Measurements from ENCODE around the gene GAPVD1.
"Not testable (repeated sequence)": the region's sequence is repeated elsewhere in the genome, so short reads cannot be mapped to it uniquely, and the experiment has no call there.

GAPVD1 gene

GRCh38 chr9:125312411-125312810 lies 50.8 kb downstream of the GAPVD1 start:
- no peaks in the 10 kb centered on the region for H3K4me1 ChIP-seq (ENCODE audit: low read length)
- H3K4me3 ChIP-seq (ENCODE audit: low read length): no peak overlapping the region
- H2AFZ ChIP-seq (ENCODE audit: low read depth, low read length): no peak overlapping the region
- H3K36me3 ChIP-seq (replicated peaks; ENCODE audit: low read depth, low read length): peaks cover 31% of the 10 kb centered on the region
- no peak overlapping the region for H3K4me2 ChIP-seq (ENCODE audit: low read length)
- H3K79me2 ChIP-seq (ENCODE audit: low read length): no peaks in the 10 kb centered on the region
- H3K9me3 ChIP-seq (ENCODE audit: insufficient read depth, low read length): no peaks in the 10 kb centered on the region
- no peak overlapping the region for H3K27ac ChIP-seq (ENCODE audit: low read length)
- H3K9ac ChIP-seq (ENCODE audit: low read length): no peak overlapping the region
- H3K27me3 ChIP-seq (ENCODE audit: low read depth, low read length): no peaks in the 10 kb centered on the region
- H4K20me1 ChIP-seq (ENCODE audit: insufficient read depth, low read length): no peaks in the 10 kb centered on the region
- TF ChIP-seq CTCF (IDR thresholded peaks at IDR 0.05; ENCODE audit: low read depth, low read length): no peak
- TF ChIP-seq EZH2phosphoT487 (IDR thresholded peaks at IDR 0.05; ENCODE audit: low read depth): no peak

GRCh38 chr9:125316359-125316758 lies 54.7 kb downstream of the GAPVD1 start:
- peaks cover 48% of the 10 kb centered on the region for H3K36me3 ChIP-seq (replicated peaks; ENCODE audit: low read depth, low read length)
- H4K20me1 ChIP-seq (ENCODE audit: insufficient read depth, low read length); H3K27me3 ChIP-seq (ENCODE audit: low read depth, low read length); H3K9ac ChIP-seq (ENCODE audit: low read length); H2AFZ ChIP-seq (ENCODE audit: low read depth, low read length); H3K27ac ChIP-seq (ENCODE audit: low read length); H3K4me1 ChIP-seq (ENCODE audit: low read length); H3K79me2 ChIP-seq (ENCODE audit: low read length); H3K9me3 ChIP-seq (ENCODE audit: insufficient read depth, low read length); H3K4me2 ChIP-seq (ENCODE audit: low read length); H3K4me3 ChIP-seq (ENCODE audit: low read length): not testable (repeated sequence)

GRCh38 chr9:125317704-125318103 lies 56.1 kb downstream of the GAPVD1 start:
- H3K27me3 ChIP-seq (ENCODE audit: low read depth, low read length): no peaks in the 10 kb centered on the region
- no peak overlapping the region for H3K9ac ChIP-seq (ENCODE audit: low read length)
- H3K79me2 ChIP-seq (ENCODE audit: low read length): no peaks in the 10 kb centered on the region
- peaks cover 4% of the 10 kb centered on the region; the same call in 1 of the 2 replicates for H3K9me3 ChIP-seq (ENCODE audit: insufficient read depth, low read length)
- no peak overlapping the region for H3K27ac ChIP-seq (ENCODE audit: low read length)
- TF ChIP-seq EZH2phosphoT487 (IDR thresholded peaks at IDR 0.05; ENCODE audit: low read depth) (no peak), CTCF (IDR thresholded peaks at IDR 0.05; ENCODE audit: low read depth, low read length) (no peak)
- no peaks in the 10 kb centered on the region for H3K4me1 ChIP-seq (ENCODE audit: low read length)
- H3K4me2 ChIP-seq (ENCODE audit: low read length): no peak overlapping the region
- H3K4me3 ChIP-seq (ENCODE audit: low read length): no peak overlapping the region
- no peak overlapping the region for H2AFZ ChIP-seq (ENCODE audit: low read depth, low read length)
- no peaks in the 10 kb centered on the region for H4K20me1 ChIP-seq (ENCODE audit: insufficient read depth, low read length)
- H3K36me3 ChIP-seq (replicated peaks; ENCODE audit: low read depth, low read length): peaks cover 40% of the 10 kb centered on the region

GRCh38 chr9:125321496-125321895 lies 59.9 kb downstream of the GAPVD1 start:
- no peaks in the 10 kb centered on the region for H4K20me1 ChIP-seq (ENCODE audit: insufficient read depth, low read length)
- peaks cover 36% of the 10 kb centered on the region for H3K36me3 ChIP-seq (replicated peaks; ENCODE audit: low read depth, low read length)
- H3K4me2 ChIP-seq (ENCODE audit: low read length): no peak overlapping the region
- no peak overlapping the region for H3K27ac ChIP-seq (ENCODE audit: low read length)
- TF ChIP-seq CTCF (IDR thresholded peaks at IDR 0.05; ENCODE audit: low read depth, low read length) (no peak), EZH2phosphoT487 (IDR thresholded peaks at IDR 0.05; ENCODE audit: low read depth) (no peak)
- no peaks in the 10 kb centered on the region for H3K27me3 ChIP-seq (ENCODE audit: low read depth, low read length)
- H3K4me1 ChIP-seq (ENCODE audit: low read length): no peaks in the 10 kb centered on the region
- H3K9ac ChIP-seq (ENCODE audit: low read length): no peak overlapping the region
- H3K79me2 ChIP-seq (ENCODE audit: low read length): no peaks in the 10 kb centered on the region
- peaks cover 4% of the 10 kb centered on the region; the same call in 1 of the 2 replicates for H3K9me3 ChIP-seq (ENCODE audit: insufficient read depth, low read length)
- H2AFZ ChIP-seq (ENCODE audit: low read depth, low read length): no peak overlapping the region
- no peak overlapping the region for H3K4me3 ChIP-seq (ENCODE audit: low read length)

- Histone ChIP-seq H3K36me3 (replicated peaks; ENCODE audit: low read depth, low read length) (peaks cover 24% of the 10 kb centered on the region), H3K4me1 (ENCODE audit: low read length) (no peaks in the 10 kb centered on the region), H3K27me3 (ENCODE audit: low read depth, low read length) (no peaks in the 10 kb centered on the region), H3K27ac (ENCODE audit: low read length) (no peak overlapping the region), H3K4me2 (ENCODE audit: low read length) (no peak overlapping the region), H2AFZ (ENCODE audit: low read depth, low read length) (no peak overlapping the region), H3K4me3 (ENCODE audit: low read length) (no peak overlapping the region), H3K9ac (ENCODE audit: low read length) (no peak overlapping the region), H4K20me1 (ENCODE audit: insufficient read depth, low read length) (no peaks in the 10 kb centered on the region), H3K79me2 (ENCODE audit: low read length) (no peaks in the 10 kb centered on the region), H3K9me3 (ENCODE audit: insufficient read depth, low read length) (no peaks in the 10 kb centered on the region)
- no peak for TF ChIP-seq CTCF (IDR thresholded peaks at IDR 0.05; ENCODE audit: low read depth, low read length)
- TF ChIP-seq EZH2phosphoT487 (IDR thresholded peaks at IDR 0.05; ENCODE audit: low read depth): no peak
Observed at GRCh38 chr9:125323615-125324014, 62.0 kb downstream of the GAPVD1 start.
